Activated CD4-positive, alpha-beta T cell treated with anti-CD3 and anti-CD28 coated beads, Interleukin-2, amount 50 U/mL, for 4 hours (primary cell): ENCODE measurements around the gene PLCL2.
"Not testable (repeated sequence)": the region's sequence is repeated elsewhere in the genome, so short reads cannot be mapped to it uniquely, and the experiment has no call there.

Source experiments
- DNase-seq, 2 experiments: peaks; one replicate each; pipeline ENCODE4 v3.0.0-alpha.2; 2020

The PLCL2 gene

GRCh38 chr3:16917980-16918682 lies 33.4 kb downstream of the PLCL2 start:
- no peak for DNase-seq

- DNase-seq, result no peak
These were observed 33.9 kb downstream of the PLCL2 start for GRCh38 chr3:16918683-16919025.

GRCh38 chr3:16923112-16923511 lies 38.4 kb downstream of the PLCL2 start:
- DNase-seq, result no peak

GRCh38 chr3:16927485-16927884 lies 42.7 kb downstream of the PLCL2 start:
- no peak for DNase-seq

DNA sequence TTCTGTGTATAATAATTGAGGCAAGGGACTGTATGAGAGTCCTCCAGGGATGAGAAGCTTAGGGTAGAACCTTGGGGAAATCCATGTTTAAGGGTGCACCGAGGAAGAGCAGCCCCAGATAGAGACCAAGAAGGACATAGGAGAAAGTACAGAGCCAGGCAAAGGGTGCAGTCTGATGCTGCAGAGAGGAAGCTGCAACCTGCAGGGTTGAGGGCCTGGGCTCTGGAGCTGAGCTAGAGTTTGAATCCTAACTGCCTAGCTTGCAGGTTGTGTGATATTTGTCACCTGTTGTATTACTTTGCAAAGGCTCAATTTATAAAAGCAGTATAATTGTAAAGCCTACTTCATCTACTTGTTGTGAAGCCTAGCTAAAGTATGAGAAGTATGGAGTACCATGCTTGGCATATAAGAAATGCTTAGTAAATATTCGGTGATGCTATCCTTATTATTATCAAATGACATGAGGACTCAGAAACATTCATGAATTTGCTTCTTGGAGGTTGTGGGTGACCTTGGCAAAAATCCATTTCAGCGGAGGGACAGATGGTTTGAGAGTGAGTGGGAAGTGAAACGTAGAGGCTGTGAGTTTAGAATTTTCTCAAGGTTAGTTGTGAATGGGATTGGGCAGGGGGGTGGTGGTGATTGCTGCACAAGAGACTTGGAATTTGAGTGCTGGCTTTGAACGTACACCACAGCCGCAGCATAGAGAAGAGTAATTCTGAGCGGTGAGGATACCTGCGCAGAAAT lies 43.8 kb downstream of the PLCL2 start:
- no peak for DNase-seq

- no peak for DNase-seq
These were observed 44.6 kb downstream of the PLCL2 start for GRCh38 chr3:16929311-16929710.

- DNase-seq, result no peak
These were observed 48.1 kb downstream of the PLCL2 start for GRCh38 chr3:16932877-16933276.

DNA sequence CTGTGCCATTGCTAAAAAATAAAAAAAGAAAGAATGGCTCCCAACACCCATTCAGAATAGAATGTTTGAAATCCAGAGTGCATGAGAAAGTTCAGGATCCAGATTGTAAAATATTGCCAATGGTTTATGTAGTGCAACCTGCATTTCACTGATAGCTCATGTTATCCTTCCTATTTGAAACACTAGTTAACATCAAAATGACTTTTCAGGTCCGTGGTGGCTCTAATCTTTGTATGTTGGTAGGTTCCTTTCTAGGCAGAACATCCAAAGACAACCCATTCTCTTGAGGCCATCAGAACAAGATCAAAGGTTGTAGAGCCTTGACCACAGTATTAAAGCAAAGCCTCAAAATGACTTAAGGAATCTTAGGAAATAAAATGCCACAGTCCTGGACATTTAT lies 51.0 kb downstream of the PLCL2 start:
- no peak for DNase-seq

DNA sequence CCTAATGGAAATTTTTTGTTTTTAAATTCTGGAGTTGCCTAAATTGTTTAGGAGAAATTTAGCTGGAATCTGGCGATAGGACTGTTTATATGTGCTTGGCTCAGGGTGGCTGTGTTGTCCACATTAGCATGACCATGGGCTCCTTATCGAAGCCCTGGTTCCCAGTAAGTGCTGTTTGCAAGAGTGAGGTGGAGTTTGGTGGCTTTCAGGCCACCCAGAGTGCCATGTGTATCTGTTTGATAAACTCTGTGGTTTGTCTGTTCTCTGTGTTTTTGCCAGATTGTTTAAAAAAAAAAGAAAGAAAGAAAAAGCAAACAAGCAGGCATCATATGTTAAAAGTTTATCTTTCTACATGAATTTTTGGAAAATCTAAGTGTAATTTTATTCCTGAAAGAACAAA lies 51.5 kb downstream of the PLCL2 start:
- no peak for DNase-seq

DNA sequence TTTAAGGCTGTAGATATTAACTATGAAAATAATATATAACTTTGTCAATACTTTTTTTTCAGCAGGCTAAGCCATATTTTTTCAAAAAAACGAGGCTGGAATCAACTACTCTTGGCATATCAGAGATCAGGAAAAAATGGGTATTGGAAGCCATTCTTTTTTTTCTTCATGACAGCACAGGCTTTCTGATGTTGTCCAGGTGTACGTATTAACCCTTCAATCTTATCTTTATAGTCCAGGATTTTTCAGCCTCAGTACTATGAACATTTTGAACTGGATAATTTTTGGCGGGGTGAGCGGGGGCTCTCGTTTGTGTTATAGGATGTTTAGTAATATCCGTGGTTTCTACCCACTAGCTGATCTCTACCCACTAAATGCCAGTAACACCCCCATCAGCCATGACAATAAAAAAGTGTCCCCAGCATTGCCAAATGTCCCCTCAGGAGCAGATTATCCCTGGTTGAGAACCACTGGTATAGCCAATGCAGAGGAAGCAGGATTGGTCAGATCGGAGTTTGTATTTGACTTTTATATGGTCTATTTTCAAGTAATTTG lies 52.0 kb downstream of the PLCL2 start:
- DNase-seq, result no peak

- DNase-seq, result no peak
These were observed 52.6 kb downstream of the PLCL2 start for GRCh38 chr3:16937326-16937845.

DNA sequence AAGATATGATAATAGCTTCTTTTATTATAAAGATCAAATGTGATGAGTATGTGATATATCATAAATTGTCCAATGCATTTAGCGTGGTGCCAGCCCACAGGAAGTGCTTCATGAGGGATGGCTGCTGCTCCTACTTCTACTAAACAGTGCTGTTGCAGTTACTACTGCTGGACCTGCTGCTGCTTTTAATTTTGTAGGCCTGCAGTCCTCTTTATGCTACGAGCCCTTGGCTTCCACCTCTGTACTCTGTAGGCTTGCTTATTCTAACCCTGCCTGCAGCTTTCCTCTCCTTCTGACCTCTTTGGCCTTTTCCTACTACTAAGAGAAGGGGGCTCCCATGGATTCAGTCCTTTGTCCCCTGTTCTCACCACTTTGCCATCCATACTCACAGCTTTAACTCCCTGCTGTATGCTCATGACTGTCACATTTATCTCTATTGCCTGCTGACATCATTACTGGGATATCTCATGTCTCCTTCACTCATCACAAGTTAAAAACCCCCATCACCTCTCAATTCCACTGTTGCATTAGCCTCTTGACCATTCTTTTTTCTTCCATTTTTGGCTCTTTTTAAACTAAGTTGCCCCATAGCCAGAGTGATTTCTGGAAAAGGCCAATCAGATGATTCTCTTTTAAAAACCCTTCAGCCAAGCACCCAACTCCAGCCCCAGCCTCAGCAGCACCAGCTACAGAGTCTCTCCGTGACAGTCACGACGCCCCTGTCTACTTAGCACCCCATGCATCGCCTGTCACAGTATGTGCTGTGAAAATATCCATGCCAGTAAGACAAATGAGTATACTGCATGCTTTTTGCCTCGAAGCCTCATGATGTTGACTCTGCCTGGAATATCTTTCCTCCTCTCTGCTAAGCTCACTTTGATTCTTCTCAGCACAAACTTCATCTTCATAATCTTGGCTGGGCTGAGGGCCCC lies 56.3 kb downstream of the PLCL2 start:
- no peak for DNase-seq

- DNase-seq, result no peak
These were observed 58.2 kb downstream of the PLCL2 start for GRCh38 chr3:16942955-16943354.

DNA sequence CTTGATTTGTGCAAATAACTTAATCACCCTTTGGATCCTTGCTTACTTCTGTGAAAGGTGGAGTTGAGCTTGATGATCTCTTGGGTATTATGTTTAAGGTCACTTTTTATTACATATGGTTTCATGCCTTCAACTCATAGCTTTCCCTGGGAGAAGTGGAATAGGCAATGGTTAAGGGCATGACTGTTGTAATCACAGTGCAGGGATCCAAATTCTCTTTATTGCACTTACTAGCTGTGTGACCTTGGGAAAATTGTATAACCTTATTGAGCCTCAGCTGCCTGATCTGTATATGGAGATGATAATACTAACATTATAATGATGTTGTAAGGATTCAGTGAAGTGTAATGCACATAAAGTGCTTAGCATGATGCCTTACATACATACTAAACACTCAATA lies 59.1 kb downstream of the PLCL2 start:
- no peak for DNase-seq

DNA sequence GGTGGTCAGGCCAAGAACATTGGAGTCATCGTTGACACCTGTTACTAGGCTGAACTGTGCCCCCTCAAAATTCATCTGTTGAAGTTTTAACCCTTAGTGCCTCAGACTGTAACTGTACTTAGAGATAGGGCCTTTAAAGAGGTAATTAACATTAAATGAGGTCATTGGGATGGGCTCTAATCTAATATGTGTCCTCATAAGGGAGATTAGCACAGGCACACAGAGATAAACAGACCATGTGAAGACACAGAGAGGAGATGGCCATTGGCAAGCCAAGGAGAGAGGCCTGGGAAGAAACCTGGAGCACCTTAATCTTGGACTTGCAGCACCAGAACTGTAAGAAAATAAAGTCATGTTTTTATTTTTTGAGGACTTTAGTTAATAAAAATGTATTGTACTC lies 59.6 kb downstream of the PLCL2 start:
- DNase-seq, result no peak

GRCh38 chr3:16945330-16945729 lies 60.6 kb downstream of the PLCL2 start:
- no peak for DNase-seq

DNA sequence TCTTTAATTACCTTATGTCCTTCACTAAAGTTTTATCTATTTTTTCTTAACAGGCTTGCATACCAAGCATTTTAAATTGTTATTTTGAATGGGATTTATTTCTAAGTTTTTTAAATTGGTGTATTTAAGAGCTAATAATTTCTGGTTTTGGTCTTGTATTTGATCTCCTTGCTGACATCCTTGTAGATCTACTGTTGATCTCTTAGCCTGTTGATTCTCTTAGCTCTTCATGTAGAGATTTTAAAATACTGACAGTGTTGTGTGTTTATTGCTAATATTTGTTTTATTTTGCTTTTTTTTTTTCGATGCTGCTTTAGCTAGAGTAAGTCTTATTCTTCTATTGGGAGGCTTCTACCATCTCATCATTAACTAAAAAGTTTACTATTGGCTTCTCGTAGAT lies 65.5 kb downstream of the PLCL2 start:
- no peak for DNase-seq

DNA sequence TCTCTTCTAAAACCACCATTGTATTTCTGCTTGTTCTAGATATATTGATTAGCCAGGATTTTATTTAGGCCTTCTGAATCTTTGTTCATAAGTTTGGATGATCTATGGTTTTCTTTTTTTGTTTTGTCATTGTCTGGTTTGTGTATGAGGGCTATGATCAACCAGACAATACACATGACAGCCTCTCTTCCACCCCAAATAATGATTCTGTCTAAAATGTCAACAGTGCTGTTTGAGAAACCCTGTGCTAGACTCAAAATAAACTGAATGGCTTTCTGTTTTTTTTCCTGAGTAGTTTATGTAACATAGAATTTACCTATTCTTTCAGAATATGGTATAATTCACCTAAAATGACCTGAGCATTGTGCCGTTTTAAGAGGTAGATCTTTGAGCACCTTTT lies 66.1 kb downstream of the PLCL2 start:
- no peak for DNase-seq

- not testable (repeated sequence) for DNase-seq
These were observed 73.1 kb downstream of the PLCL2 start for GRCh38 chr3:16957852-16958251.

- no peak for DNase-seq
These were observed 75.4 kb downstream of the PLCL2 start for GRCh38 chr3:16960125-16960524.

- DNase-seq, result no peak
These were observed 77.0 kb downstream of the PLCL2 start for GRCh38 chr3:16961621-16962205.

DNA sequence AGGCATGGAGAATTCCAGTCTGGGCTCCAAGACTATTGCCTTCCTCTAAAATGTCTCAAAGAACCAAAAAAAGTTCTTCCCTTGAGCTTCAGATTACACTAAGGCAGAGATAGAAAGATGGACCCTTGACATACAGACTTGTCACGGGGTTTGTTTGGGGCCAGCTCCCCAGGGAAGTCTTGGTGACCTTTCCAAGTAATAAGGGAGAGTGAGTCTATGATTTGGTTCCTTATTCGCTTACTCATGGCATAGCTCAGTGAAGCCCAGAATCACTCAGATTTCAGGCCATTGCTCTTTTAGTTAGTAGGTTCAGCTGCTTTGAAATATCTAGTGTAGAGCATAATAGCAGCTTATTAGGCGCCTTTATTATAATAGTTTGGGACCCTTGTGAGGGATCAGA lies 90.3 kb downstream of the PLCL2 start:
- DNase-seq, result no peak
